Kidney (tissue), 14 donors: ENCODE measurements around the gene REV1. TPM values are rescaled to one million over a fixed set of nuclear protein-coding genes. Genes with fewer than 3 reads are reported as not detected.
"Not testable (repeated sequence)": the region's sequence is repeated elsewhere in the genome, so short reads cannot be mapped to it uniquely, and the experiment has no call there.

Experiments used
- DNase-seq, 5 donors: peaks; one replicate each; pipeline ENCODE4 v3.0.0-alpha.2; 2013 to 2020
- FAIRE-seq: peaks from 2 replicates; lab custom pipeline; 2012; peaks lifted over from hg19 to GRCh38; lab: Jason Lieb, UNC
- H3K27ac ChIP-seq, 2 donors: one replicate each; pipeline ENCODE4 v1.7.0; 2013; ENCODE audit warnings: low read depth in 2 of 2, low read length in 2 of 2, inconsistent platforms in 1 of 2
- H3K27me3 ChIP-seq: one replicate; pipeline ENCODE4 v1.7.1; 2013; ENCODE audit warnings: low read length, inconsistent platforms; ENCODE audit not compliant: control insufficient read depth, insufficient read depth
- H3K36me3 ChIP-seq, 3 donors: one replicate each; pipeline versions ENCODE4 v1.7.0 to v1.7.1; 2013; ENCODE audit warnings: low read length in 3 of 3, control low read depth in 1 of 3, inconsistent platforms in 1 of 3; ENCODE audit not compliant: insufficient read depth in 3 of 3, control insufficient read depth in 2 of 3
- H3K4me1 ChIP-seq, 3 donors: one replicate each; pipeline versions ENCODE4 v1.7.0 to v1.7.1; 2013; ENCODE audit warnings: low read length in 3 of 3, inconsistent platforms in 1 of 3, low read depth in 1 of 3; ENCODE audit not compliant: control insufficient read depth in 2 of 3, insufficient read depth in 2 of 3
- H3K4me3 ChIP-seq, 3 donors: one replicate each; pipeline versions ENCODE4 v1.7.0 to v1.8.1; 2013; ENCODE audit warnings: low read length in 3 of 3, control low read depth in 1 of 3, inconsistent platforms in 1 of 3
- H3K9ac ChIP-seq, 3 donors: one replicate each; pipeline versions ENCODE4 v1.7.0 to v1.7.1; 2013; ENCODE audit warnings: low read length in 3 of 3, control low read depth in 1 of 3, inconsistent platforms in 1 of 3
- H3K9me3 ChIP-seq, 3 donors: one replicate each; pipeline versions ENCODE4 v1.7.0 to v1.7.1; 2013; ENCODE audit warnings: low read length in 3 of 3, control low read depth in 1 of 3, inconsistent platforms in 1 of 3; ENCODE audit not compliant: control insufficient read depth in 2 of 3, insufficient read depth in 1 of 3
- CTCF ChIP-seq: IDR thresholded peaks from 3 replicates; pipeline ENCODE4 v1.5.1; 2012; ENCODE audit warnings: mild to moderate bottlenecking, moderate library complexity, borderline replicate concordance; ENCODE audit not compliant: insufficient read depth; ENCODE audit errors: extremely low read depth
- intact Hi-C: fragments of 100-400 bp; cut with DNase I; formaldehyde crosslinking; loops from one replicate; pipeline ENCODE4 v1.11.1; 2022
- polyA plus RNA-seq: library from polyadenylated mRNA; stranded (reverse); fragments of 350-450 nt; fragmentation: Illumina TruSeq; extraction: RNeasy Lipid Tissue Mini Kit (QIAGEN cat#74804); gene quantifications from one replicate; pipeline ENCODE4 v1.2.3, GENCODE V29; 2014; ENCODE audit warnings: low read depth, low replicate concordance; ENCODE audit not compliant: insufficient read depth
- total RNA-seq: library from RNA; stranded (reverse); fragmentation: NEBNext Ultra II Directional; extraction: Animal tissue kit (Norgen Biotek cat#: 25700); gene quantifications from one replicate; pipeline ENCODE4 v1.2.1, GENCODE V29; 2021
- donor health status: control.
- donor health status: control.
- donor health status: control.
- donor health status: control.
- donor health status: control.
- donor health status: DM: yes; HTN: yes; CAD: no.
- donor health status: Normal renal cell carcinoma (clear cell type).

The REV1 gene
- total and polyA plus RNA-seq, 2 donors from 2014 or later: 16.9 to 41.3 TPM

DNA sequence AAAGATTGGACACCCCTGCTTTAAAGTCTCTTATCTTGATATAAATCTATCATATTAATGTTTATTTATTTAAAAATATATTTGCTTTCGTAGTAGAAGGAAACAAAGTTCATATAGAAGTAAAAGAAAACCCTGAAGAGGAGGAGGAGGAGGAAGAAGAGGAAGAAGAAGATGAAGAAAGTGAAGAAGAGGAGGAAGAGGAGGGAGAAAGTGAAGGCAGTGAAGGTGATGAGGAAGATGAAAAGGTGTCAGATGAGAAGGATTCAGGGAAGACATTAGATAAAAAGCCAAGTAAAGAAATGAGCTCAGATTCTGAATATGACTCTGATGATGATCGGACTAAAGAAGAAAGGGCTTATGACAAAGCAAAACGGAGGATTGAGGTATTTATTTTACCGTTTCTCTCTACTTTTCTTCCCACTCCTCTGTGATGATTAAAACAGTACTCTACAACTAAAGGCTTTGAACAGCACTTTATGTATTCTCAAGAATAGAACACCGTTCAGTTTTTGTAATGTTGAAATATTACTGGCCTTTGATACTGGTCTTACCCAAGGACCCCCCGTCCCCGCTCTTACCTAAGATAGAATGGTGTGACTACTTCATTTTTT, 113.5 kb downstream of the REV1 start:
- Histone ChIP-seq H3K9me3 (no peaks in the 10 kb centered on the region), H3K27me3 (no peaks in the 10 kb centered on the region), H3K9ac (no peak overlapping the region), H3K4me1 (peaks cover 0 to 2% (median 0%) of the 10 kb centered on the region in 3 donors), H3K4me3 (no peak overlapping the region), H3K27ac (no peak overlapping the region), H3K36me3 (peaks cover 8 to 36% (median 12%) of the 10 kb centered on the region in 3 donors)
- no peak for TF ChIP-seq CTCF
- intact Hi-C loops: no loop called here
- FAIRE-seq (no peak), DNase-seq (no peak)

DNA sequence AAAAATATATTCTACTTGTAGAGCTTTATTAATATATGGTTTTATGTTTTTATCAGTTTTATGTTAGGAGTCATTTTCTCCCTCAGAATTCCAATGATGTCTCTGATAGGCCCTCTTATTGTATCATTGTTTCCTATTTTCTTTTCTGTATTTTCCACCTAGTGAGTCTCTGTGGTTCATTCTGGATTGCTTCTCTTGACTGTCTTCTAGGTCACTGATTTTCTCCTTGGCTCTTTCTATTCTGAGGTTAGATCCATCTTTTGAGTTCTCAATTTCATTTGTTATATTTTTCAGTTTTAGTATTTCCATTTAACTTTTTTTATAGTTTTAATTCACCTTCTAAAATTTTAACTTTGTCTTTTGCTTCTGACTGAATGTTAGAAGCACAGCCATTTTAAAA, 115.1 kb downstream of the REV1 start:
- H3K27ac ChIP-seq: no peak overlapping the region
- H3K4me3 ChIP-seq: no peak overlapping the region
- H3K36me3 ChIP-seq: peaks cover 8 to 35% (median 12%) of the 10 kb centered on the region in 3 donors
- H3K27me3 ChIP-seq: no peaks in the 10 kb centered on the region
- H3K9ac ChIP-seq: no peak overlapping the region
- no peaks in the 10 kb centered on the region for H3K4me1 ChIP-seq
- H3K9me3 ChIP-seq: no peaks in the 10 kb centered on the region
- no peak for TF ChIP-seq CTCF
- DNase-seq (no peak), FAIRE-seq (no peak)
- intact Hi-C loops: no loop called here

DNA sequence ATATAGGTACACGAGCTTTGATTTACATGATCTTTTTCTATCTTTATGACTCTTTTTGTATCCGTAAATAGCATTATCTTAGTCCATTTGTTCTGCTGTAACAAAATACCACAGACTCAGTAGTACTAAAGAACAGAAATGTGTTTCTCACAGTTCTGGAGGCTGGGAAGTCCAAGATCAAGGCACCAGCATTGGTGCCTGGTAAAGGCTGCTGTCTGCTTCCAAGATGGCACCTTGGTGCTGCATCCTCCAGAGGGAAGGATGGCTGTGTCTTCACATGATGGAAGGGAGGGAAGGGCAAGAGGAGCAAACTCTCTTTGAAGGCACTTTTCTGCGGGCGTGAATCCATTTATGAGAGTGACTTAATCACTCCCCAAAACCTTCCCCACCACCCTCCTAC, 116.7 kb downstream of the REV1 start:
- Histone ChIP-seq H3K36me3 (peaks cover 8 to 27% (median 17%) of the 10 kb centered on the region in 3 donors), H3K4me3 (no peak overlapping the region), H3K27ac (no peak overlapping the region), H3K4me1 (no peaks in the 10 kb centered on the region), H3K9me3 (no peaks in the 10 kb centered on the region), H3K27me3 (no peaks in the 10 kb centered on the region), H3K9ac (no peak overlapping the region)
- FAIRE-seq (no peak), DNase-seq (no peak)
- no peak for TF ChIP-seq CTCF
- intact Hi-C loops: no loop called here

- H3K27me3 ChIP-seq, H3K9me3 ChIP-seq, DNase-seq, H3K27ac ChIP-seq, H3K4me1 ChIP-seq, FAIRE-seq, H3K4me3 ChIP-seq, intact Hi-C loops, H3K9ac ChIP-seq: not testable (repeated sequence)
- peaks cover 9 to 31% (median 30%) of the 10 kb centered on the region in 3 donors for H3K36me3 ChIP-seq
These were observed 121.0 kb downstream of the REV1 start for GRCh38 chr2:99368854-99369253.
